Mucosa of descending colon (tissue), 3 donors: ENCODE measurements around the gene ERC2. TPM values are rescaled to one million over a fixed set of nuclear protein-coding genes. Genes with fewer than 3 reads are reported as not detected.

Source experiments
- ATAC-seq: fragments of 200-7000 bp; cut with Tn5 transposase; one replicate; pipeline ENCODE4 v1.9.1; 2020; ENCODE audit warnings: mild to moderate bottlenecking, moderate library complexity
- DNase-seq, 3 donors: peaks; one replicate each; pipeline ENCODE4 v3.0.0-alpha.2; 2020
- H3K36me3 ChIP-seq: fragments of 200-600 bp; one replicate; pipeline ENCODE4 v1.8.0; 2021; ENCODE audit warnings: low read depth, mild to moderate bottlenecking
- H3K4me1 ChIP-seq: fragments of 200-600 bp; one replicate; pipeline ENCODE4 v1.8.0; 2021; ENCODE audit warnings: low read depth, mild to moderate bottlenecking
- H3K4me3 ChIP-seq: fragments of 200-600 bp; one replicate; pipeline ENCODE4 v1.8.0; 2021; ENCODE audit warnings: mild to moderate bottlenecking
- H3K9me3 ChIP-seq: fragments of 200-600 bp; one replicate; pipeline ENCODE4 v1.8.0; 2021; ENCODE audit warnings: mild to moderate bottlenecking
- CTCF ChIP-seq: fragments of 200-600 bp; IDR thresholded peaks from one replicate; pipeline ENCODE4 v1.8.0; 2022; ENCODE audit warnings: antibody characterized with exemption, mild to moderate bottlenecking
- intact Hi-C, 2 donors: fragments of 100-400 bp; cut with DNase I in 1 of 2; cut with micrococcal nuclease in 1 of 2; formaldehyde crosslinking; loops; one replicate each; pipeline versions ENCODE4 v1.11.0 to v1.11.1; 2022; cut with DNase I, micrococcal nuclease
- total RNA-seq, 3 donors: library from RNA; stranded (reverse); fragmentation: NEBNext Ultra II Directional in 2 of 3; extraction: Animal tissue kit (Norgen Biotek cat#: 25700) in 2 of 3; gene quantifications; one replicate each; pipeline versions ENCODE4 v1.2.1 to v1.2.4, GENCODE V29; 2021 to 2023
- donor health status: DM: no; HTN: no; CAD: no; lungs with moderate emphysema.
- donor health status: DM: no; HTN: no; CAD: no.
- donor health status: DM: no; HTN: yes; CAD: no.

ERC2 gene
- total RNA-seq, 3 donors from 2014 or later = 0.06 to 1.8 (median 0.43) TPM

GRCh38 chr3:55826731-55827496 lies 641.4 kb downstream of the ERC2 start:
- H3K36me3 ChIP-seq = no peaks in the 10 kb centered on the region
- intact Hi-C loops = no loop called here
- no peak for TF ChIP-seq CTCF
- no peaks in the 10 kb centered on the region for H3K9me3 ChIP-seq
- DNase-seq = no peak
- ATAC-seq = no peak
- no peak overlapping the region for H3K4me3 ChIP-seq
- H3K4me1 ChIP-seq = no peaks in the 10 kb centered on the region

GRCh38 chr3:55826097-55826496 lies 642.2 kb downstream of the ERC2 start:
- intact Hi-C loops = no loop called here
- no peak for TF ChIP-seq CTCF
- H3K9me3 ChIP-seq = no peaks in the 10 kb centered on the region
- no peak overlapping the region for H3K4me3 ChIP-seq
- H3K36me3 ChIP-seq = no peaks in the 10 kb centered on the region
- ATAC-seq (no peak), DNase-seq (no peak)
- H3K4me1 ChIP-seq = no peaks in the 10 kb centered on the region

- intact Hi-C loops = no loop called here
- Histone ChIP-seq H3K4me1 (no peaks in the 10 kb centered on the region), H3K9me3 (no peaks in the 10 kb centered on the region), H3K36me3 (no peaks in the 10 kb centered on the region), H3K4me3 (no peak overlapping the region)
- no peak for DNase-seq
- TF ChIP-seq CTCF = no peak
- ATAC-seq = no peak
Observed at GRCh38 chr3:55824406-55824805, 643.9 kb downstream of the ERC2 start.

- no peak for DNase-seq
- Histone ChIP-seq H3K4me3 (no peak overlapping the region), H3K36me3 (no peaks in the 10 kb centered on the region), H3K4me1 (no peaks in the 10 kb centered on the region), H3K9me3 (no peaks in the 10 kb centered on the region)
- intact Hi-C loops = no loop called here
- no peak for ATAC-seq
- TF ChIP-seq CTCF = no peak
Observed at GRCh38 chr3:55823829-55824228, 644.4 kb downstream of the ERC2 start.

GRCh38 chr3:55823001-55823400 lies 645.3 kb downstream of the ERC2 start:
- no peak overlapping the region for H3K4me3 ChIP-seq
- intact Hi-C loops = no loop called here
- DNase-seq (no peak), ATAC-seq (no peak)
- H3K9me3 ChIP-seq = no peaks in the 10 kb centered on the region
- TF ChIP-seq CTCF = no peak
- no peaks in the 10 kb centered on the region for H3K4me1 ChIP-seq
- no peaks in the 10 kb centered on the region for H3K36me3 ChIP-seq
